ENCODE data around the gene PPID.
"Not testable (repeated sequence)": the region's sequence is repeated elsewhere in the genome, so short reads cannot be mapped to it uniquely, and the experiment has no call there.

The PPID gene

GRCh38 chr4:158664806-158665205, 58.4 kb downstream of the PPID start:
- no peak for DNase-seq

- DNase-seq: not testable (repeated sequence)
Measured at GRCh38 chr4:158663707-158664625, 59.2 kb downstream of the PPID start.

GRCh38 chr4:158663255-158663654, 59.9 kb downstream of the PPID start:
- DNase-seq: not testable (repeated sequence)

Data from NCI-H2081 (cell line).